Measurements from ENCODE around the gene LIMD2.

- TF ChIP-seq, protein P1, sequence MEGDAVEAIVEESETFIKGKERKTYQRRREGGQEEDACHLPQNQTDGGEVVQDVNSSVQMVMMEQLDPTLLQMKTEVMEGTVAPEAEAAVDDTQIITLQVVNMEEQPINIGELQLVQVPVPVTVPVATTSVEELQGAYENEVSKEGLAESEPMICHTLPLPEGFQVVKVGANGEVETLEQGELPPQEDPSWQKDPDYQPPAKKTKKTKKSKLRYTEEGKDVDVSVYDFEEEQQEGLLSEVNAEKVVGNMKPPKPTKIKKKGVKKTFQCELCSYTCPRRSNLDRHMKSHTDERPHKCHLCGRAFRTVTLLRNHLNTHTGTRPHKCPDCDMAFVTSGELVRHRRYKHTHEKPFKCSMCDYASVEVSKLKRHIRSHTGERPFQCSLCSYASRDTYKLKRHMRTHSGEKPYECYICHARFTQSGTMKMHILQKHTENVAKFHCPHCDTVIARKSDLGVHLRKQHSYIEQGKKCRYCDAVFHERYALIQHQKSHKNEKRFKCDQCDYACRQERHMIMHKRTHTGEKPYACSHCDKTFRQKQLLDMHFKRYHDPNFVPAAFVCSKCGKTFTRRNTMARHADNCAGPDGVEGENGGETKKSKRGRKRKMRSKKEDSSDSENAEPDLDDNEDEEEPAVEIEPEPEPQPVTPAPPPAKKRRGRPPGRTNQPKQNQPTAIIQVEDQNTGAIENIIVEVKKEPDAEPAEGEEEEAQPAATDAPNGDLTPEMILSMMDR (conservative IDR thresholded peaks at IDR 0.05), result no peak
- peak; percentile 80; the same call in 1 of the 2 replicates for TF ChIP-seq ZFX (IDR thresholded peaks at IDR 0.05)
Measured at GRCh38 chr17:63741408-63742173, 41.7 kb upstream of the LIMD2 start, which contains the start of gene STRADA.

Measured in C4-2B (cell line).